ENCODE data around the gene FAM89A.

GRCh38 chr1:231065510-231066241, 25.6 kb upstream of the FAM89A start:
- TF ChIP-seq CTCF (IDR thresholded peaks at IDR 0.05) (no peak), SMC3 (IDR thresholded peaks at IDR 0.05; ENCODE audit: low read depth, low read length) (no peak), RFX5 (IDR thresholded peaks at IDR 0.05; ENCODE audit: low read length) (no peak), RCOR1 (IDR thresholded peaks at IDR 0.05; ENCODE audit: low read length) (no peak), POLR2AphosphoS5 (IDR thresholded peaks at IDR 0.05; ENCODE audit: low read depth, low read length) (no peak), MAX (IDR thresholded peaks at IDR 0.05; ENCODE audit: low read depth) (no peak), USF2 (IDR thresholded peaks at IDR 0.05; ENCODE audit: borderline replicate concordance, low read depth, low read length) (no peak)
